HepG2 (cell line): ENCODE data around the gene ANXA10. TPM values are rescaled to one million over a fixed set of nuclear protein-coding genes. Genes with fewer than 3 reads are reported as not detected.

Experiments used
- MLXIP ChIP-seq: sonication (generic); formaldehyde crosslinking; IDR thresholded peaks from 2 replicates; pipeline ENCODE4 v1.9.0; 2021; ENCODE audit warnings: missing genetic modification reagents, borderline replicate concordance
- TAF15 ChIP-seq: fragments of 200-400 bp; formaldehyde crosslinking; IDR thresholded peaks from one replicate; pipeline ENCODE4 v1.6.1; 2018; ENCODE audit warnings: mild to moderate bottlenecking, low read depth, low read length; ENCODE audit not compliant: poor library complexity, severe bottlenecking
- WIZ ChIP-seq: sonication (generic); formaldehyde crosslinking; IDR thresholded peaks from 2 replicates; pipeline ENCODE4 v1.5.1; 2020; ENCODE audit warnings: mild to moderate bottlenecking, missing genetic modification reagents
- ZBTB49 ChIP-seq: sonication (generic); formaldehyde crosslinking; IDR thresholded peaks from 2 replicates; pipeline ENCODE4 v1.4.0; 2020; ENCODE audit warnings: missing genetic modification reagents, borderline replicate concordance
- ZNF646 ChIP-seq: sonication (generic); formaldehyde crosslinking; IDR thresholded peaks from 2 replicates; pipeline ENCODE4 v1.9.0; 2021; ENCODE audit warnings: mild to moderate bottlenecking, missing genetic modification reagents
- polyA plus RNA-seq, 8 experiments: library from polyadenylated mRNA; depleted of rRNA in 3 of 8; stranded (reverse) in 7 of 8; unstranded in 1 of 8; fragments of >200 nt; fragmentation: Illumina TruSeq in 4 of 8; extraction: Trizol in 4 of 8; gene quantifications; 2 replicates each; pipeline versions ENCODE4 v1.2.1 to v1.2.3, GENCODE V29; 2011 to 2016; ENCODE audit warnings: low read depth in 4 of 8, missing spikeins in 1 of 8, mixed read lengths in 1 of 8; ENCODE audit not compliant: insufficient read depth in 1 of 8
- total RNA-seq, 5 experiments: library from RNA; depleted of rRNA; stranded (reverse); fragments of >200 nt; fragmentation: Illumina TruSeq; extraction: Trizol; gene quantifications; 2 replicates each; pipeline ENCODE4 v1.2.3, GENCODE V29; 2016; ENCODE audit warnings: low read depth in 1 of 5

Gene ANXA10
- total and polyA plus RNA-seq, 2 of the 13 experiments (the other 11 are each of a cell fraction or from before 2014, with no cell fraction given) = 0.08 TPM; not detected in 1

- TF ChIP-seq ZNF646 (CRISPR knock-in tag) (no peak), MLXIP (CRISPR knock-in tag) (no peak), TAF15 (no peak), ZBTB49 (CRISPR knock-in tag) (no peak), WIZ (no peak)
Measured at GRCh38 chr4:168129802-168130201, 37.5 kb downstream of the ANXA10 start (continued).
